Transverse colon (tissue), 4 donors: ENCODE measurements around the gene DYNLRB1.

Experiments
- CTCF ChIP-seq, 5 experiments: fragments of 200-600 bp in 3 of 5; fragments of 450-650 bp in 2 of 5; sonication (generic) in 3 of 5; IDR thresholded peaks; 1 replicate in 2 of 5; 2 replicates in 3 of 5; pipeline ENCODE4 v1.5.1; 2016 to 2017; ENCODE audit warnings: antibody characterized with exemption in 5 of 5, inconsistent platforms in 3 of 5, mild to moderate bottlenecking in 2 of 5, moderate library complexity in 1 of 5
- EP300 ChIP-seq: sonication (generic); formaldehyde crosslinking; IDR thresholded peaks from one replicate; pipeline ENCODE4 v1.6.1; 2017; ENCODE audit warnings: antibody characterized with exemption, low read depth
- POLR2AphosphoS5 ChIP-seq, 3 donors: sonication (generic); formaldehyde crosslinking; IDR thresholded peaks; one replicate each; pipeline ENCODE4 v1.6.1; 2016; ENCODE audit warnings: antibody characterized with exemption in 3 of 3

DNA sequence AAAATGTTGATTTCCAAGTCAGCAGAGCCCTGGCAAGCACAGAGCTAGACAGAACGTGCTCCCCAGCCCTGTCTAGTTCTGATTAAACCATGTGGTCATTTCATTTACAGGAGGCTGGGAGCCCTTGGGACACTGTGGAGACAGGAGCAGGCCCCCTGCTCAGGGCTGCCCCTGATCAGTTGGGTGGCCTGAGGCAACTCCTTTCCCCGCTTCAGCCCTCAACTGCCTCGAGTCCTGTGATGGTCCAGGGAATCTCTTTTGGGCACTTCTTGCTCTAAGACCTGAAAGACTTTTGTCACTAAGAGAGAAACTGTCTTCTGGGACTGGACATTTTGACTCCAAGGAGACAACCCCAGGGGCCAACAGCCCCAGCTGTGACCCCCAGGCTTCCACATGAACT lies 13.5 kb downstream of the DYNLRB1 start:
- TF ChIP-seq CTCF (IDR thresholded peaks at IDR 0.05) (no peak), POLR2AphosphoS5 (IDR thresholded peaks at IDR 0.05) (no peak), EP300 (no peak)
